ENCODE measurements around the gene BMP5.

BMP5 gene

DNA sequence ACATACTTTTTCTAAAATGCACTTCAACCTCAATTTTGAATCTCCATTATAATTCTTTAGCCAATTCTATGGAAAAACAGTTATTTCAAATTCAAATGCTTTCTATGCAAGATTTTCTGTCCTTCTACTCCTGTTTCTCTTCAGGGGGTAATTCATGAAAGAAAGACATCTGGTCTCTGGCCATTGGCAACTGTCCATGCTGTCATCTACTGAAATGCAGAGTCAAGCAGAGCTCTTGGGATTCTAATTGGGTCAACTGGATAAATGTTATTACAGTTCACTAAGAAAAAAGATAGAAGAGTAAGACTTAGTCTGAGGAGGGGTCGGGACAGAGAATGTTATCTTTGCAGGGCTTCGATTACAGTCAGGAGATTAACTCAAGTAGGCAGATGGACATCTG lies 22.0 kb upstream of the BMP5 start:
- no peaks in the 10 kb centered on the region for H3K27me3 ChIP-seq (ENCODE audit: control insufficient read depth in 1 of 2, insufficient read depth in 1 of 2, low read length in 2 of 2)
- H3K27ac ChIP-seq (ENCODE audit: low read length, poor library complexity, severe bottlenecking), result peak overlapping the region; percentile 45
- H2AK5ac ChIP-seq (ENCODE audit: low read length, severe bottlenecking), result peak overlapping the region; percentile 65
- H2AFZ ChIP-seq (ENCODE audit: low read depth, low read length), result no peak overlapping the region
- no peak overlapping the region for H3K18ac ChIP-seq (ENCODE audit: low read depth in 1 of 2, low read length in 2 of 2)
- no peaks in the 10 kb centered on the region for H3K79me1 ChIP-seq (replicated peaks; ENCODE audit: low read length, poor library complexity, severe bottlenecking)
- H3K4ac ChIP-seq (ENCODE audit: low read depth in 1 of 2, low read length in 2 of 2), result no peak overlapping the region
- H3K4me3 ChIP-seq (ENCODE audit: insufficient read depth in 1 of 2, low read depth in 1 of 2, low read length in 2 of 2), result no peak overlapping the region
- no peak overlapping the region for H3K23ac ChIP-seq (ENCODE audit: low read length in 2 of 2)
- H3K36me3 ChIP-seq (ENCODE audit: control insufficient read depth in 1 of 2, insufficient read depth in 2 of 2, low read depth in 1 of 2, low read length in 2 of 2), result no peaks in the 10 kb centered on the region
- no peak overlapping the region for H3K9ac ChIP-seq (ENCODE audit: low read length)
- no peak overlapping the region for H4K8ac ChIP-seq (ENCODE audit: low read length)
- H2BK12ac ChIP-seq (ENCODE audit: low read length in 2 of 2), result no peak overlapping the region
- no peak overlapping the region for H2BK15ac ChIP-seq (ENCODE audit: low read depth, poor library complexity, severe bottlenecking)
- WGBS, result 83% methylated on average over 2 of the region's 2 CpGs
- H3K14ac ChIP-seq (ENCODE audit: low read length in 2 of 2), result no peak overlapping the region
- H4K91ac ChIP-seq (ENCODE audit: low read length), result no peak overlapping the region
- H2BK120ac ChIP-seq (ENCODE audit: low read depth, low read length), result no peak overlapping the region
- no peak for DNase-seq
- H3K9me3 ChIP-seq (ENCODE audit: control insufficient read depth, low read length), result no peaks in the 10 kb centered on the region
- peaks cover 4% of the 10 kb centered on the region for H3K4me1 ChIP-seq (ENCODE audit: control insufficient read depth, insufficient read depth, low read depth, low read length)
- no peak overlapping the region for H3K4me2 ChIP-seq (ENCODE audit: low read length, poor library complexity, severe bottlenecking)
- peak overlapping the region; percentile 53 for H2BK5ac ChIP-seq (ENCODE audit: low read depth, low read length, poor library complexity, severe bottlenecking)

DNA sequence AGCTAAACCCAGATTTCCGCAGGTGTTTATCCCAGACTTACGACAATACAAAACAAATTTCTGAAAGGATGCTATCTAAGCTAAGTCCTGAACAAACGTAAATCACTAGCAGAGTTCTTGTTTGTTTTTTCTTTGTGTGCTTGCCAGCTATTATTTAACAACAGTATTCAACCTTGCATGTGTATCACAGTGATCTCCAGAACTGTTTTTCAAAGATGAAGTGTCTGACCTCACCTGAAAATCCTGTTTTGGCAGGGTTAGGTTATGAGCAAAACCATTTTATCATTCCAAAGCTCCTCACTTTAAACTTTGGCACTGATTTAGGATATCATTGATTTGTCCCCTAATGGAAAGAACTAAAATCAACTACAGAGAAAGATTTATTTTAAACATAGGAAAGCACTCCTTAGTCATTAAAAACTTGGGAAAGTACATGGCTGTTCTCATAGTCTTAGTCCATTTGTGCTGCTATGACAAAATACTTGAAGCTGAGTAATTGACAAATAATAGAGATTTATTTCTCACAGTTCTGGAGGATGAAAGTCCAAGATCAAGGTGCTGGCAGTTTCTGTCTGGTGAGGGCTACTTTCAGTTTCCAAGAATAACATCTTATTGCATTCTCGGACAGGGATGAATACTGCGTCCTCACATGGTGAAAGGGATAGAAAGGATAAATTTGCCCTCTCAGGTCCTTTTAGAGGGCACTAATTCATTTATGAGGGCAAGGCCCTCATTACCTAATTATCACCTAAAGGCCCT lies 20.8 kb upstream of the BMP5 start:
- Histone ChIP-seq H3K27ac (ENCODE audit: low read length, poor library complexity, severe bottlenecking) (no peak overlapping the region), H3K9ac (ENCODE audit: low read length) (no peak overlapping the region), H2BK12ac (ENCODE audit: low read length in 2 of 2) (no peak overlapping the region)

DNA sequence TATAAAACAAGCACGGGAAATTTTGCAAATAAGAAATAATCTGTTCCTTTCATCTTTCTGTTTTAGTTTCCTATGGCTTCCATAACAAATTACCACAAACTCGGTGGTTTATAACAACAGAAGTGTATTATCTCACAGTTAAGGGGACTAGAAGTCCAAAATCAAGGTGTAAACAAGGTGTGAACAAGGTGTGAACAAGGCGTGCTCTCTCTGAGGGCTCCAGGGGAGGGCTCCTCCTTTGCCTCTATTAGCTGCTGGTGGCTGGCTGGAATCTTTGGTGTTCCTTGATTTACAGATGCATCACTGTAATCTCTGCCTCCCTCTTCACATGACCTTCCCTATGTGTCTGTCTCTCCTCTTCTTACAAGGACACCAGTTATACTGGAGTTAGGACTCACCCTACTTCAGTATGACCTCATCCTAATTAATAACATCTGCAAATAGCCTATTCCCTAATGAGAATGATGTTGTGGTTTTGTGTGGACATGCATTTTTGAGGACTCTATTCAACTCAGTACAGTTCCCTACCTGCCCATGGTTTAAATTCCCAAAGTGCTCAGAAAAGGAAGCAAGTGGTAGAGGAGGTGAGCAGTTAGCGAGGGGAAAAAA lies 17.5 kb upstream of the BMP5 start:
- DNase-seq, result no peak
- Histone ChIP-seq H4K8ac (ENCODE audit: low read length) (no peak overlapping the region), H3K23ac (ENCODE audit: low read length in 2 of 2) (no peak overlapping the region), H3K4me2 (ENCODE audit: low read length, poor library complexity, severe bottlenecking) (no peak overlapping the region), H2BK5ac (ENCODE audit: low read depth, low read length, poor library complexity, severe bottlenecking) (no peak overlapping the region), H3K4me3 (ENCODE audit: insufficient read depth in 1 of 2, low read depth in 1 of 2, low read length in 2 of 2) (no peak overlapping the region), H3K36me3 (ENCODE audit: control insufficient read depth in 1 of 2, insufficient read depth in 2 of 2, low read depth in 1 of 2, low read length in 2 of 2) (no peaks in the 10 kb centered on the region), H3K4me1 (ENCODE audit: control insufficient read depth, insufficient read depth, low read depth, low read length) (no peaks in the 10 kb centered on the region), H3K4ac (ENCODE audit: low read depth in 1 of 2, low read length in 2 of 2) (no peak overlapping the region), H3K9me3 (ENCODE audit: control insufficient read depth, low read length) (no peaks in the 10 kb centered on the region), H3K14ac (ENCODE audit: low read length in 2 of 2) (no peak overlapping the region), H2AK5ac (ENCODE audit: low read length, severe bottlenecking) (no peak overlapping the region), H2BK15ac (ENCODE audit: low read depth, poor library complexity, severe bottlenecking) (no peak overlapping the region), H2BK120ac (ENCODE audit: low read depth, low read length) (no peak overlapping the region), H3K27me3 (ENCODE audit: control insufficient read depth in 1 of 2, insufficient read depth in 1 of 2, low read length in 2 of 2) (no peaks in the 10 kb centered on the region), H3K27ac (ENCODE audit: low read length, poor library complexity, severe bottlenecking) (no peak overlapping the region), H2AFZ (ENCODE audit: low read depth, low read length) (no peak overlapping the region), H3K18ac (ENCODE audit: low read depth in 1 of 2, low read length in 2 of 2) (no peak overlapping the region), H3K9ac (ENCODE audit: low read length) (no peak overlapping the region), H4K91ac (ENCODE audit: low read length) (no peak overlapping the region), H2BK12ac (ENCODE audit: low read length in 2 of 2) (no peak overlapping the region), H3K79me1 (replicated peaks; ENCODE audit: low read length, poor library complexity, severe bottlenecking) (no peaks in the 10 kb centered on the region)
- WGBS, result 70% methylated on average over 3 of the region's 4 CpGs

More for the DNA sequence above, 20.8 kb upstream of the BMP5 start:
- no peak overlapping the region for H4K91ac ChIP-seq (ENCODE audit: low read length)
- H3K23ac ChIP-seq (ENCODE audit: low read length in 2 of 2), result no peak overlapping the region
- H3K4me1 ChIP-seq (ENCODE audit: control insufficient read depth, insufficient read depth, low read depth, low read length), result peaks cover 4% of the 10 kb centered on the region
- no peak for DNase-seq
- H2AFZ ChIP-seq (ENCODE audit: low read depth, low read length), result no peak overlapping the region
- no peaks in the 10 kb centered on the region for H3K27me3 ChIP-seq (ENCODE audit: control insufficient read depth in 1 of 2, insufficient read depth in 1 of 2, low read length in 2 of 2)
- H2AK5ac ChIP-seq (ENCODE audit: low read length, severe bottlenecking), result no peak overlapping the region
- H4K8ac ChIP-seq (ENCODE audit: low read length), result no peak overlapping the region
- no peaks in the 10 kb centered on the region for H3K36me3 ChIP-seq (ENCODE audit: control insufficient read depth in 1 of 2, insufficient read depth in 2 of 2, low read depth in 1 of 2, low read length in 2 of 2)
- H3K4me2 ChIP-seq (ENCODE audit: low read length, poor library complexity, severe bottlenecking), result no peak overlapping the region
- 100% methylated on average over 2 of the region's 5 CpGs for whole genome bisulfite sequencing
- no peak overlapping the region for H2BK5ac ChIP-seq (ENCODE audit: low read depth, low read length, poor library complexity, severe bottlenecking)
- H3K9me3 ChIP-seq (ENCODE audit: control insufficient read depth, low read length), result no peaks in the 10 kb centered on the region
- no peak overlapping the region for H3K4ac ChIP-seq (ENCODE audit: low read depth in 1 of 2, low read length in 2 of 2)
- no peaks in the 10 kb centered on the region for H3K79me1 ChIP-seq (replicated peaks; ENCODE audit: low read length, poor library complexity, severe bottlenecking)
- no peak overlapping the region for H3K18ac ChIP-seq (ENCODE audit: low read depth in 1 of 2, low read length in 2 of 2)
- H2BK15ac ChIP-seq (ENCODE audit: low read depth, poor library complexity, severe bottlenecking), result no peak overlapping the region
- no peak overlapping the region for H3K4me3 ChIP-seq (ENCODE audit: insufficient read depth in 1 of 2, low read depth in 1 of 2, low read length in 2 of 2)
- no peak overlapping the region for H3K14ac ChIP-seq (ENCODE audit: low read length in 2 of 2)
- H2BK120ac ChIP-seq (ENCODE audit: low read depth, low read length), result no peak overlapping the region

DNA sequence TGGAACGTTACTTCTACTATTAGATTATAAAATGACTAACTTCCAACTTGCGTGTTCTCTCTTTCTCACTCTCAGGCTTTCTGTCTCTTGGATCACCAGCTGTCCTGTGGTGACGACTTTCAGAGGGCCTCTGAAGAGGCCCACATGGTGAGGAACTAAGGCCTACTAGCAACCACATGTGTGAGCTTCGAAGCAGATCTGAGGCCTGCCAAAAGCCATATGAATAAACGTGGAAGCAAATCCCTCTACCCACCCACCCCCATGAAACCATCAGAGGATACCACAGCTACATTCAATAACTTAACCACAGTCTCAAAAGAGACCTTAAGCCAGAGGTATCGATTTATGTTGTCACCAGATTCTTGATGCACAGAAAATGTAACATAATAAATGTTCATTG lies 13.5 kb upstream of the BMP5 start:
- no peaks in the 10 kb centered on the region for H3K36me3 ChIP-seq (ENCODE audit: control insufficient read depth in 1 of 2, insufficient read depth in 2 of 2, low read depth in 1 of 2, low read length in 2 of 2)
- H3K14ac ChIP-seq (ENCODE audit: low read length in 2 of 2), result no peak overlapping the region
- whole genome bisulfite sequencing, result 84% methylated on average over 5 of the region's 6 CpGs
- peak overlapping the region; percentile 42 for H2AK5ac ChIP-seq (ENCODE audit: low read length, severe bottlenecking)
- no peak overlapping the region for H2BK15ac ChIP-seq (ENCODE audit: low read depth, poor library complexity, severe bottlenecking)
- peak overlapping the region in 1 of 2 experiments; percentile 43 for H3K18ac ChIP-seq (ENCODE audit: low read depth in 1 of 2, low read length in 2 of 2)
- H4K8ac ChIP-seq (ENCODE audit: low read length), result no peak overlapping the region
- H3K9me3 ChIP-seq (ENCODE audit: control insufficient read depth, low read length), result no peaks in the 10 kb centered on the region
- H2BK5ac ChIP-seq (ENCODE audit: low read depth, low read length, poor library complexity, severe bottlenecking), result no peak overlapping the region
- H3K4me1 ChIP-seq (ENCODE audit: control insufficient read depth, insufficient read depth, low read depth, low read length), result no peaks in the 10 kb centered on the region
- H3K27ac ChIP-seq (ENCODE audit: low read length, poor library complexity, severe bottlenecking), result no peak overlapping the region
- H3K4ac ChIP-seq (ENCODE audit: low read depth in 1 of 2, low read length in 2 of 2), result no peak overlapping the region
- H3K23ac ChIP-seq (ENCODE audit: low read length in 2 of 2), result no peak overlapping the region
- no peak overlapping the region for H2AFZ ChIP-seq (ENCODE audit: low read depth, low read length)
- no peaks in the 10 kb centered on the region for H3K79me1 ChIP-seq (replicated peaks; ENCODE audit: low read length, poor library complexity, severe bottlenecking)
- H3K27me3 ChIP-seq (ENCODE audit: control insufficient read depth in 1 of 2, insufficient read depth in 1 of 2, low read length in 2 of 2), result no peaks in the 10 kb centered on the region
- H2BK12ac ChIP-seq (ENCODE audit: low read length in 2 of 2), result no peak overlapping the region
- H2BK120ac ChIP-seq (ENCODE audit: low read depth, low read length), result no peak overlapping the region
- H3K4me2 ChIP-seq (ENCODE audit: low read length, poor library complexity, severe bottlenecking), result no peak overlapping the region
- no peak overlapping the region for H3K9ac ChIP-seq (ENCODE audit: low read length)
- no peak for DNase-seq
- no peak overlapping the region for H4K91ac ChIP-seq (ENCODE audit: low read length)
- H3K4me3 ChIP-seq (ENCODE audit: insufficient read depth in 1 of 2, low read depth in 1 of 2, low read length in 2 of 2), result no peak overlapping the region
